ENCODE results near the gene DPH3.

- TF ChIP-seq POLR2A (IDR thresholded peaks at IDR 0.05; ENCODE audit: low read depth, low read length) (no peak), POLR2AphosphoS5 (IDR thresholded peaks at IDR 0.05; ENCODE audit: low read depth, low read length) (no peak), SPI1 (IDR thresholded peaks at IDR 0.05; ENCODE audit: low read depth, low read length) (no peak)
These were observed 23.9 kb upstream of the DPH3 start for GRCh38 chr3:16288664-16289063.

All from GM12891 (cell line).